HCT116 (cell line): ENCODE results near the gene SACM1L. TPM values are rescaled to one million over a fixed set of nuclear protein-coding genes. Genes with fewer than 3 reads are reported as not detected.

Source experiments
- ATAC-seq: fragments of 200-7000 bp; cut with Tn5 transposase; 2 replicates; pipeline ENCODE4 v1.9.1; 2020; ENCODE audit warnings: mild to moderate bottlenecking, moderate library complexity
- BruUV-seq: library from RNA; stranded (reverse); fragments of 400-500 nt; replicated peaks from 2 replicates; lab custom pipeline; 2021; lab: Mats Ljungman, UMichigan
- CTCF ChIA-PET: fragments of 300-600 bp; sonication (Branson Sonifier 250); formaldehyde crosslinking; loops from one replicate; lab custom pipeline; 2021; ENCODE audit warnings: antibody characterized with exemption; lab: Charles Lee
- POLR2A ChIA-PET: fragments of 300-600, 350-600 bp; sonication (Branson Sonifier 250); formaldehyde crosslinking; loops from one replicate; lab custom pipeline; 2021; ENCODE audit warnings: antibody characterized with exemption; lab: Charles Lee
- RAD21 ChIA-PET, 2 experiments: fragments of 300-600 bp; sonication (Branson Sonifier 250); formaldehyde crosslinking; loops; one replicate each; lab custom pipeline; 2023; ENCODE audit warnings: low total read pairs in 2 of 2; ENCODE audit not compliant: uncharacterized antibody in 2 of 2, unreplicated experiment in 2 of 2, low non-redundant PET in 1 of 2; lab: Charles Lee
- DNase-seq: peaks from one replicate; pipeline ENCODE4 v3.0.0-alpha.2; 2010; ENCODE audit warnings: low read depth, low spot score
- H2AFZ ChIP-seq: fragments of 200-600 bp; shearing (Covaris generic), sonication (generic); 2 replicates; pipeline ENCODE4 v1.6.1; 2017; ENCODE audit warnings: low read depth, mixed run types, mixed read lengths, antibody characterized with exemption, low read length; ENCODE audit not compliant: poor library complexity, severe bottlenecking
- H3K27ac ChIP-seq: 2 replicates; pipeline ENCODE4 v1.5.1; 2012; ENCODE audit warnings: low read depth, low read length
- H3K27me3 ChIP-seq: fragments of 200-600 bp; sonication (generic); 2 replicates; pipeline ENCODE4 v1.6.1; 2016; ENCODE audit warnings: mixed run types, low read length, mixed read lengths; ENCODE audit not compliant: insufficient read depth
- H3K36me3 ChIP-seq, 2 experiments: fragments of 200-500 bp in 1 of 2; fragments of 200-600 bp in 1 of 2; sonication (Bioruptor generic) in 1 of 2; sonication (generic) in 1 of 2; 2 replicates each; pipeline versions ENCODE4 v1.5.1 to v1.6.1; 2014 to 2016; ENCODE audit warnings: low read length in 2 of 2, inconsistent platforms in 1 of 2, mixed read lengths in 1 of 2, mixed run types in 1 of 2; ENCODE audit not compliant: insufficient read depth in 2 of 2, control insufficient read depth in 1 of 2
- H3K4me1 ChIP-seq, 2 experiments: fragments of 200-600 bp in 1 of 2; sonication (generic) in 1 of 2; 2 replicates each; pipeline versions ENCODE4 v1.5.1 to v1.6.1; 2012 to 2017; ENCODE audit warnings: low read length in 2 of 2, inconsistent platforms in 1 of 2, mild to moderate bottlenecking in 1 of 2, mixed read lengths in 1 of 2, mixed run types in 1 of 2, moderate library complexity in 1 of 2; ENCODE audit not compliant: insufficient read depth in 2 of 2, control insufficient read depth in 1 of 2
- H3K4me2 ChIP-seq: fragments of 200-600 bp; sonication (generic); 2 replicates; pipeline ENCODE4 v1.6.1; 2017; ENCODE audit warnings: mixed run types, low read length, mixed read lengths
- H3K4me3 ChIP-seq, 2 experiments: fragments of 200-600 bp in 1 of 2; sonication (generic) in 1 of 2; replicated peaks in 1 of 2; 2 replicates each; pipeline ENCODE4 v1.5.1; 2011 to 2016; ENCODE audit warnings: low read length in 2 of 2, control low read depth in 1 of 2, low read depth in 1 of 2, mild to moderate bottlenecking in 1 of 2, mixed read lengths in 1 of 2, mixed run types in 1 of 2
- H3K79me2 ChIP-seq: fragments of 200-600 bp; sonication (generic); 2 replicates; pipeline ENCODE4 v1.6.1; 2017; ENCODE audit warnings: mild to moderate bottlenecking, mixed run types, low read length, moderate library complexity, mixed read lengths; ENCODE audit not compliant: insufficient read depth
- H3K9ac ChIP-seq: fragments of 200-600 bp; sonication (generic); 2 replicates; pipeline ENCODE4 v1.6.1; 2016; ENCODE audit warnings: low read length, mixed read lengths
- H3K9me2 ChIP-seq: fragments of 200-600 bp; sonication (generic), shearing (Covaris generic); 2 replicates; pipeline ENCODE4 v1.6.1; 2017; ENCODE audit warnings: mixed run types, mild to moderate bottlenecking, moderate library complexity; ENCODE audit not compliant: insufficient read depth
- H3K9me3 ChIP-seq, 2 experiments: fragments of 200-500 bp in 1 of 2; fragments of 200-600 bp in 1 of 2; sonication (Bioruptor generic) in 1 of 2; sonication (generic) in 1 of 2; 2 replicates each; pipeline ENCODE4 v1.6.1; 2014 to 2017; ENCODE audit warnings: low read length in 2 of 2, mixed read lengths in 2 of 2, inconsistent platforms in 1 of 2, low read depth in 1 of 2, mild to moderate bottlenecking in 1 of 2, mixed run types in 1 of 2, moderate library complexity in 1 of 2; ENCODE audit not compliant: control insufficient read depth in 1 of 2, insufficient read depth in 1 of 2
- H4K20me1 ChIP-seq: fragments of 200-600 bp; sonication (generic), shearing (Covaris generic); 2 replicates; pipeline ENCODE4 v1.6.1; 2017; ENCODE audit warnings: mixed run types, mild to moderate bottlenecking, moderate library complexity; ENCODE audit not compliant: insufficient read depth
- CEBPB ChIP-seq: IDR thresholded peaks from 2 replicates; pipeline ENCODE4 v1.6.1; 2012; ENCODE audit warnings: low read depth
- ELF1 ChIP-seq: IDR thresholded peaks from 2 replicates; pipeline ENCODE4 v1.6.1; 2012; ENCODE audit warnings: low read depth, borderline replicate concordance
- EZH2 ChIP-seq: fragments of 200-600 bp; sonication (generic); IDR thresholded peaks from 2 replicates; pipeline ENCODE4 v1.6.1; 2017; ENCODE audit warnings: antibody characterized with exemption, mixed run types
- EZH2phosphoT487 ChIP-seq: fragments of 200-600 bp; IDR thresholded peaks from 2 replicates; pipeline ENCODE4 v1.6.1; 2018; ENCODE audit warnings: antibody characterized with exemption, borderline replicate concordance
- FOSL1 ChIP-seq: IDR thresholded peaks from 2 replicates; pipeline ENCODE4 v1.6.1; 2012; ENCODE audit warnings: low read depth
- JUND ChIP-seq: IDR thresholded peaks from 2 replicates; pipeline ENCODE4 v1.6.1; 2012
- POLR2A ChIP-seq: IDR thresholded peaks from 2 replicates; pipeline ENCODE4 v1.7.0; 2011; ENCODE audit warnings: borderline replicate concordance; ENCODE audit not compliant: insufficient read depth, insufficient read length; ENCODE audit errors: extremely low read depth
- POLR2AphosphoS5 ChIP-seq: IDR thresholded peaks from 2 replicates; pipeline ENCODE4 v1.6.1; 2011; ENCODE audit warnings: mild to moderate bottlenecking, low read depth, low read length, moderate library complexity
- RAD21 ChIP-seq: IDR thresholded peaks from 2 replicates; pipeline ENCODE4 v1.6.1; 2012; ENCODE audit warnings: low read depth, mild to moderate bottlenecking
- SIN3A ChIP-seq: IDR thresholded peaks from 2 replicates; pipeline ENCODE4 v1.6.1; 2012; ENCODE audit warnings: low read depth
- SRF ChIP-seq: IDR thresholded peaks from 2 replicates; pipeline ENCODE4 v1.6.1; 2012; ENCODE audit warnings: low read depth
- TCF7L2 ChIP-seq: IDR thresholded peaks from 2 replicates; pipeline ENCODE4 v1.7.0; 2011; ENCODE audit warnings: borderline replicate concordance, inconsistent platforms; ENCODE audit not compliant: insufficient read depth, insufficient read length; ENCODE audit errors: extremely low read depth
- YY1 ChIP-seq: IDR thresholded peaks from 2 replicates; pipeline ENCODE4 v1.6.1; 2011; ENCODE audit warnings: low read length, low read depth, moderate library complexity, mild to moderate bottlenecking; ENCODE audit not compliant: insufficient replicate concordance; ENCODE audit errors: extremely low read depth
- ZFX ChIP-seq: fragments of 450-650 bp; IDR thresholded peaks from 2 replicates; pipeline ENCODE4 v1.6.1; 2017
- ZNF274 ChIP-seq: fragments of 200-500 bp; sonication (Bioruptor generic); IDR thresholded peaks from 2 replicates; pipeline ENCODE4 v1.6.1; 2014; ENCODE audit warnings: mild to moderate bottlenecking, low read depth, low read length, inconsistent platforms
- intact Hi-C: fragments of 100-400 bp; cut with micrococcal nuclease; formaldehyde crosslinking; loops from 2 replicates; pipeline ENCODE4 v1.10.0; 2022
- total RNA-seq: library from RNA; stranded (reverse); gene quantifications from one replicate; pipeline ENCODE4 v1.2.1, GENCODE V29; 2021; ENCODE audit not compliant: unreplicated experiment
- TF ChIP-seq, protein P1 (sequence below): IDR thresholded peaks from 2 replicates; pipeline ENCODE4 v1.6.1; 2012
- TF ChIP-seq, protein P2 (sequence below): IDR thresholded peaks from 2 replicates; pipeline ENCODE4 v1.6.1; 2012; ENCODE audit warnings: low read depth
- TF ChIP-seq, protein P3 (sequence below), 3 experiments: fragments of 200-600 bp in 1 of 3; sonication (generic) in 1 of 3; IDR thresholded peaks in 2 of 3; conservative IDR thresholded peaks in 1 of 3; 2 replicates each; pipeline ENCODE4 v1.5.1; 2012 to 2017; ENCODE audit warnings: low read depth in 2 of 3, low read length in 2 of 3, antibody characterized with exemption in 1 of 3, borderline replicate concordance in 1 of 3, control low read depth in 1 of 3, mild to moderate bottlenecking in 1 of 3, mixed read lengths in 1 of 3, mixed run types in 1 of 3, moderate library complexity in 1 of 3; ENCODE audit not compliant: insufficient read depth in 1 of 3
- TF ChIP-seq, protein P4 (sequence below): IDR thresholded peaks from 2 replicates; pipeline ENCODE4 v1.6.1; 2011; ENCODE audit warnings: mild to moderate bottlenecking, low read length, moderate library complexity; ENCODE audit not compliant: insufficient replicate concordance; ENCODE audit errors: extremely low read depth

The SACM1L gene
- total RNA-seq, 1 experiment from 2014 or later = 27.3 TPM

DNA sequence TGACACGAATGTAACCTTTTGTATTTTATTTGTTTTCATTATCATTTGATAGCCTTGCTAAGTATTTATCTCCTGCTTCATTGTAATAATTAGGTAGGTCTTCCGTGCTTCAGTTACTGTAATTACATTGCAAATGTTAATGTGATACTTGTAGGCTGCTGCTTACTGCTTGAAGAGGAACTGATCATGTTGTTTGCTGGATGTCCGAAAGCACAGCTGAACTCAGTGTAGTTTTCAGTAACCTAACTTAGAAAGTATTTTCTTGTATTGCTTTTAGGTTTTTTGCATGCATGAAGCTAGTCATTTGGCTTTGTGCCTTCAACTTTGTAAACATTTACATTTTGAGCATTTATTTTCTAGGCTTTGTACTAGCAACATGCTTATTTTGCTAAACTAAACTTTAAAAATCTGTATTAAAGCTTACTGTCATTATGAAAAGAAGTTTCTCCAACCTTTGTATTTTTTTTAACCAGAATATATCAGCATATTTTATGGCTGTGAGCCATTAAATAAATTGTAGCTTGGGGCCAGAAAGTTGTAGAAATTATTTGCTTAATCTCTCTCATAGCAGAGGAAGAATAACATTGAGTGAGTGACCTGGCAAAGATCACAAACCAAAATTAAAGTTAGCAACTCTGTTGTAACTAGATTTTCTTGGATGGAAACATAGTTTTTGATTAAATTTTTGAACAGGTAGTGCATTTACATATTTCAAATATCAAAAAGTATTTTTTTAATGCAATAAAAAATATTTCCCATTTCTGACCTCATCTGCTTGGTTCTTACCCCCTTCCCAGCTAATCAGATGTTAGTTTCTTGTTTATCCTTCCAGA lies 30.7 kb downstream of the SACM1L start:
- Histone ChIP-seq H3K4me3 (no peak overlapping the region), H3K79me2 (no peaks in the 10 kb centered on the region), H3K36me3 (peaks cover 0 to 3% of the 10 kb centered on the region in 2 experiments; a peak in 1 of 4 replicates), H2AFZ (no peak overlapping the region), H3K9me3 (no peaks in the 10 kb centered on the region), H3K27ac (no peak overlapping the region), H3K27me3 (no peaks in the 10 kb centered on the region), H3K4me2 (no peak overlapping the region), H3K9ac (no peak overlapping the region), H4K20me1 (no peaks in the 10 kb centered on the region), H3K9me2 (no peaks in the 10 kb centered on the region), H3K4me1 (no peaks in the 10 kb centered on the region)
- DNase-seq = no peak
- POLR2A ChIA-PET = no interaction called here
- RAD21 ChIA-PET = no interaction called here
- no peak for ATAC-seq
- no TSS peak for BruUV-seq
- TF ChIP-seq RAD21 (no peak), SIN3A (no peak), ELF1 (no peak), CEBPB (no peak), EZH2phosphoT487 (no peak), ZFX (no peak), POLR2A (no peak), FOSL1 (no peak), TCF7L2 (no peak), SRF (no peak), ZNF274 (no peak), POLR2AphosphoS5 (no peak), YY1 (no peak), EZH2 (no peak), JUND (no peak)
- TF ChIP-seq, protein P1, sequence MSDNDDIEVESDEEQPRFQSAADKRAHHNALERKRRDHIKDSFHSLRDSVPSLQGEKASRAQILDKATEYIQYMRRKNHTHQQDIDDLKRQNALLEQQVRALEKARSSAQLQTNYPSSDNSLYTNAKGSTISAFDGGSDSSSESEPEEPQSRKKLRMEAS = no peak
- TF ChIP-seq, protein P2, sequence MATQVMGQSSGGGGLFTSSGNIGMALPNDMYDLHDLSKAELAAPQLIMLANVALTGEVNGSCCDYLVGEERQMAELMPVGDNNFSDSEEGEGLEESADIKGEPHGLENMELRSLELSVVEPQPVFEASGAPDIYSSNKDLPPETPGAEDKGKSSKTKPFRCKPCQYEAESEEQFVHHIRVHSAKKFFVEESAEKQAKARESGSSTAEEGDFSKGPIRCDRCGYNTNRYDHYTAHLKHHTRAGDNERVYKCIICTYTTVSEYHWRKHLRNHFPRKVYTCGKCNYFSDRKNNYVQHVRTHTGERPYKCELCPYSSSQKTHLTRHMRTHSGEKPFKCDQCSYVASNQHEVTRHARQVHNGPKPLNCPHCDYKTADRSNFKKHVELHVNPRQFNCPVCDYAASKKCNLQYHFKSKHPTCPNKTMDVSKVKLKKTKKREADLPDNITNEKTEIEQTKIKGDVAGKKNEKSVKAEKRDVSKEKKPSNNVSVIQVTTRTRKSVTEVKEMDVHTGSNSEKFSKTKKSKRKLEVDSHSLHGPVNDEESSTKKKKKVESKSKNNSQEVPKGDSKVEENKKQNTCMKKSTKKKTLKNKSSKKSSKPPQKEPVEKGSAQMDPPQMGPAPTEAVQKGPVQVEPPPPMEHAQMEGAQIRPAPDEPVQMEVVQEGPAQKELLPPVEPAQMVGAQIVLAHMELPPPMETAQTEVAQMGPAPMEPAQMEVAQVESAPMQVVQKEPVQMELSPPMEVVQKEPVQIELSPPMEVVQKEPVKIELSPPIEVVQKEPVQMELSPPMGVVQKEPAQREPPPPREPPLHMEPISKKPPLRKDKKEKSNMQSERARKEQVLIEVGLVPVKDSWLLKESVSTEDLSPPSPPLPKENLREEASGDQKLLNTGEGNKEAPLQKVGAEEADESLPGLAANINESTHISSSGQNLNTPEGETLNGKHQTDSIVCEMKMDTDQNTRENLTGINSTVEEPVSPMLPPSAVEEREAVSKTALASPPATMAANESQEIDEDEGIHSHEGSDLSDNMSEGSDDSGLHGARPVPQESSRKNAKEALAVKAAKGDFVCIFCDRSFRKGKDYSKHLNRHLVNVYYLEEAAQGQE = no peak
- TF ChIP-seq, protein P3, sequence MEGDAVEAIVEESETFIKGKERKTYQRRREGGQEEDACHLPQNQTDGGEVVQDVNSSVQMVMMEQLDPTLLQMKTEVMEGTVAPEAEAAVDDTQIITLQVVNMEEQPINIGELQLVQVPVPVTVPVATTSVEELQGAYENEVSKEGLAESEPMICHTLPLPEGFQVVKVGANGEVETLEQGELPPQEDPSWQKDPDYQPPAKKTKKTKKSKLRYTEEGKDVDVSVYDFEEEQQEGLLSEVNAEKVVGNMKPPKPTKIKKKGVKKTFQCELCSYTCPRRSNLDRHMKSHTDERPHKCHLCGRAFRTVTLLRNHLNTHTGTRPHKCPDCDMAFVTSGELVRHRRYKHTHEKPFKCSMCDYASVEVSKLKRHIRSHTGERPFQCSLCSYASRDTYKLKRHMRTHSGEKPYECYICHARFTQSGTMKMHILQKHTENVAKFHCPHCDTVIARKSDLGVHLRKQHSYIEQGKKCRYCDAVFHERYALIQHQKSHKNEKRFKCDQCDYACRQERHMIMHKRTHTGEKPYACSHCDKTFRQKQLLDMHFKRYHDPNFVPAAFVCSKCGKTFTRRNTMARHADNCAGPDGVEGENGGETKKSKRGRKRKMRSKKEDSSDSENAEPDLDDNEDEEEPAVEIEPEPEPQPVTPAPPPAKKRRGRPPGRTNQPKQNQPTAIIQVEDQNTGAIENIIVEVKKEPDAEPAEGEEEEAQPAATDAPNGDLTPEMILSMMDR (IDR thresholded peaks at IDR 0.05 in 2 of 3, conservative IDR thresholded peaks at IDR 0.05 in 1 of 3; ENCODE audit: borderline replicate concordance in 1 of 3, insufficient read depth in 1 of 3, low read depth in 2 of 3, low read length in 2 of 3) = no peak
- TF ChIP-seq, protein P4, sequence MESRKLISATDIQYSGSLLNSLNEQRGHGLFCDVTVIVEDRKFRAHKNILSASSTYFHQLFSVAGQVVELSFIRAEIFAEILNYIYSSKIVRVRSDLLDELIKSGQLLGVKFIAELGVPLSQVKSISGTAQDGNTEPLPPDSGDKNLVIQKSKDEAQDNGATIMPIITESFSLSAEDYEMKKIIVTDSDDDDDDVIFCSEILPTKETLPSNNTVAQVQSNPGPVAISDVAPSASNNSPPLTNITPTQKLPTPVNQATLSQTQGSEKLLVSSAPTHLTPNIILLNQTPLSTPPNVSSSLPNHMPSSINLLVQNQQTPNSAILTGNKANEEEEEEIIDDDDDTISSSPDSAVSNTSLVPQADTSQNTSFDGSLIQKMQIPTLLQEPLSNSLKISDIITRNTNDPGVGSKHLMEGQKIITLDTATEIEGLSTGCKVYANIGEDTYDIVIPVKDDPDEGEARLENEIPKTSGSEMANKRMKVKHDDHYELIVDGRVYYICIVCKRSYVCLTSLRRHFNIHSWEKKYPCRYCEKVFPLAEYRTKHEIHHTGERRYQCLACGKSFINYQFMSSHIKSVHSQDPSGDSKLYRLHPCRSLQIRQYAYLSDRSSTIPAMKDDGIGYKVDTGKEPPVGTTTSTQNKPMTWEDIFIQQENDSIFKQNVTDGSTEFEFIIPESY = no peak
- CTCF ChIA-PET = no interaction called here
- intact Hi-C loops = no loop called here
